Transverse colon (tissue), 4 donors: ENCODE results near the gene BMPER. TPM values are rescaled to one million over a fixed set of nuclear protein-coding genes. Genes with fewer than 3 reads are reported as not detected.

Experiments
- DNase-seq: peaks from one replicate; pipeline ENCODE4 v3.0.0-alpha.2; 2019
- H3K27ac ChIP-seq, 4 donors: fragments of 200-600 bp; sonication (generic); 2 replicates each; pipeline ENCODE4 v1.5.1; 2016 to 2018; ENCODE audit warnings: inconsistent platforms in 4 of 4
- H3K27me3 ChIP-seq: fragments of 200-600 bp; sonication (generic); 2 replicates; pipeline ENCODE4 v1.5.1; 2017; ENCODE audit warnings: inconsistent platforms
- H3K36me3 ChIP-seq, 4 donors: fragments of 200-600 bp; sonication (generic); 2 replicates each; pipeline ENCODE4 v1.5.1; 2017 to 2019; ENCODE audit warnings: inconsistent platforms in 4 of 4
- H3K4me1 ChIP-seq, 4 donors: fragments of 200-600 bp; sonication (generic); 2 replicates each; pipeline ENCODE4 v1.5.1; 2017 to 2020; ENCODE audit warnings: inconsistent platforms in 4 of 4
- H3K4me3 ChIP-seq, 4 donors: fragments of 200-600 bp; sonication (generic); 1 replicate in 1 of 4; 2 replicates in 3 of 4; pipeline versions ENCODE4 v1.5.1 to v1.6.1; 2017 to 2019; ENCODE audit warnings: inconsistent platforms in 4 of 4
- H3K9me3 ChIP-seq, 2 donors: fragments of 200-600 bp; sonication (generic); 2 replicates each; pipeline ENCODE4 v1.5.1; 2017 to 2019; ENCODE audit warnings: inconsistent platforms in 2 of 2
- CTCF ChIP-seq, 5 experiments: fragments of 200-600 bp in 3 of 5; fragments of 450-650 bp in 2 of 5; sonication (generic) in 3 of 5; IDR thresholded peaks; 1 replicate in 2 of 5; 2 replicates in 3 of 5; pipeline ENCODE4 v1.5.1; 2016 to 2017; ENCODE audit warnings: antibody characterized with exemption in 5 of 5, inconsistent platforms in 3 of 5, mild to moderate bottlenecking in 2 of 5, moderate library complexity in 1 of 5
- EP300 ChIP-seq: sonication (generic); formaldehyde crosslinking; IDR thresholded peaks from one replicate; pipeline ENCODE4 v1.6.1; 2017; ENCODE audit warnings: antibody characterized with exemption, low read depth
- POLR2A ChIP-seq: fragments of 450-650 bp; IDR thresholded peaks from one replicate; pipeline ENCODE4 v1.6.1; 2016; ENCODE audit warnings: antibody characterized with exemption, mild to moderate bottlenecking, moderate library complexity
- POLR2AphosphoS5 ChIP-seq, 3 donors: sonication (generic); formaldehyde crosslinking; IDR thresholded peaks; one replicate each; pipeline ENCODE4 v1.6.1; 2016; ENCODE audit warnings: antibody characterized with exemption in 3 of 3
- WGBS, 2 donors: methylation state at CpG; one replicate each; pipeline ENCODE4 v1.1.5; 2018; ENCODE audit warnings: low coverage in 1 of 2; 5-methylcytosine and 5-hydroxymethylcytosine counted together
- in situ Hi-C, 4 donors: fragments of 200-750 bp; cut with MboI; loops; one replicate each; pipeline versions ENCODE4 v1.15.0 to v1.15.1; 2017; ENCODE audit warnings: low sequenced_read_pairs in 3 of 4, low pct_ligation_motif_present in 1 of 4, low pct_unique_long_range_greater_than_20kb in 1 of 4
- intact Hi-C: fragments of 100-400 bp; cut with DNase I; formaldehyde crosslinking; loops from one replicate; pipeline ENCODE4 v1.15.1; 2023; ENCODE audit warnings: low total_unique reads
- total RNA-seq, 4 donors: library from RNA; depleted of rRNA; stranded (reverse); fragments of >200 nt; gene quantifications; one replicate each; pipeline ENCODE4 v1.1.0, GENCODE V29; 2016

The BMPER gene
- total RNA-seq, 4 donors from 2014 or later, result 1.00 to 2.5 (median 1.8) TPM

GRCh38 chr7:34177476-34177875, 272.1 kb downstream of the BMPER start:
- WGBS, 2 donors, result 52 to 57% methylated on average over 3 of the region's 3 CpGs
- intact Hi-C loops, result no loop called here

GRCh38 chr7:34181271-34181958, 276.1 kb downstream of the BMPER start:
- Histone ChIP-seq H3K27me3 (no peaks in the 10 kb centered on the region), H3K27ac (no peak overlapping the region), H3K4me3 (no peak overlapping the region), H3K4me1 (no peaks in the 10 kb centered on the region), H3K36me3 (no peaks in the 10 kb centered on the region), H3K9me3 (no peaks in the 10 kb centered on the region)
- TF ChIP-seq EP300 (no peak), POLR2AphosphoS5 (IDR thresholded peaks at IDR 0.05) (no peak), CTCF (IDR thresholded peaks at IDR 0.05) (no peak), POLR2A (no peak)
- intact Hi-C loops (no loop called here), in situ Hi-C loops (loop anchor here in 1 of 4 donors (25.0 kb wide), 1 partner anchor 94 kb away; no protein-coding TSS in a partner anchor)
- DNase-seq, result no peak
- 85 to 92% methylated on average over 3 of the region's 3 CpGs for WGBS, 2 donors

More at GRCh38 chr7:34177476-34177875, 272.1 kb downstream of the BMPER start:
- DNase-seq, result no peak
- in situ Hi-C loops, result loop anchor here in 1 of 4 donors (25.0 kb wide), 1 partner anchor 90 kb away; no protein-coding TSS in a partner anchor
- Histone ChIP-seq H3K27me3 (no peaks in the 10 kb centered on the region), H3K36me3 (no peaks in the 10 kb centered on the region), H3K27ac (no peak overlapping the region), H3K4me3 (no peak overlapping the region), H3K4me1 (no peaks in the 10 kb centered on the region), H3K9me3 (no peaks in the 10 kb centered on the region)
- TF ChIP-seq POLR2A (no peak), CTCF (IDR thresholded peaks at IDR 0.05) (no peak), POLR2AphosphoS5 (IDR thresholded peaks at IDR 0.05) (no peak), EP300 (no peak)

GRCh38 chr7:34184466-34184865, 279.1 kb downstream of the BMPER start:
- intact Hi-C loops, result no loop called here
- in situ Hi-C loops, result loop anchor here in 1 of 4 donors (25.0 kb wide), 1 partner anchor 97 kb away; no protein-coding TSS in a partner anchor
- H3K27ac ChIP-seq, result no peak overlapping the region
- H3K27me3 ChIP-seq, result no peaks in the 10 kb centered on the region
- TF ChIP-seq POLR2A (no peak), CTCF (IDR thresholded peaks at IDR 0.05) (no peak), EP300 (no peak), POLR2AphosphoS5 (IDR thresholded peaks at IDR 0.05) (no peak)
- no peak overlapping the region for H3K4me3 ChIP-seq
- H3K4me1 ChIP-seq, result no peaks in the 10 kb centered on the region
- no peak for DNase-seq
- H3K9me3 ChIP-seq, result no peaks in the 10 kb centered on the region
- WGBS, 2 donors, result 29 to 58% methylated on average over 1 of the region's 1 CpG
- H3K36me3 ChIP-seq, result no peaks in the 10 kb centered on the region

- H3K4me1 ChIP-seq, result no peaks in the 10 kb centered on the region
- 58 to 70% methylated on average over 2 of the region's 2 CpGs for WGBS, 2 donors
- DNase-seq, result no peak
- H3K9me3 ChIP-seq, result no peaks in the 10 kb centered on the region
- TF ChIP-seq POLR2AphosphoS5 (IDR thresholded peaks at IDR 0.05) (no peak), CTCF (IDR thresholded peaks at IDR 0.05) (no peak), POLR2A (no peak), EP300 (no peak)
- no peak overlapping the region for H3K27ac ChIP-seq
- intact Hi-C loops (no loop called here), in situ Hi-C loops (loop anchor here in 1 of 4 donors (25.0 kb wide), 1 partner anchor 101 kb away; no protein-coding TSS in a partner anchor)
- no peaks in the 10 kb centered on the region for H3K36me3 ChIP-seq
- H3K27me3 ChIP-seq, result no peaks in the 10 kb centered on the region
- H3K4me3 ChIP-seq, result no peak overlapping the region
Observed at GRCh38 chr7:34187798-34188307, 282.5 kb downstream of the BMPER start.
